Gastrocnemius medialis (tissue), 4 donors: ENCODE measurements around the gene GJB6.

Source experiments
- POLR2A ChIP-seq, 2 donors: fragments of 450-650 bp; IDR thresholded peaks; one replicate each; pipeline ENCODE4 v1.6.1; 2017; ENCODE audit warnings: antibody characterized with exemption in 2 of 2, mild to moderate bottlenecking in 2 of 2, moderate library complexity in 2 of 2
- TF ChIP-seq, protein P1 (sequence below), 5 experiments: fragments of 450-650 bp in 3 of 5; fragments of 200-600 bp in 2 of 5; sonication (generic) in 2 of 5; IDR thresholded peaks in 4 of 5; conservative IDR thresholded peaks in 1 of 5; 1 replicate in 4 of 5; 2 replicates in 1 of 5; pipeline ENCODE4 v1.5.1; 2016 to 2019; ENCODE audit warnings: antibody characterized with exemption in 5 of 5, mild to moderate bottlenecking in 3 of 5, moderate library complexity in 3 of 5

DNA sequence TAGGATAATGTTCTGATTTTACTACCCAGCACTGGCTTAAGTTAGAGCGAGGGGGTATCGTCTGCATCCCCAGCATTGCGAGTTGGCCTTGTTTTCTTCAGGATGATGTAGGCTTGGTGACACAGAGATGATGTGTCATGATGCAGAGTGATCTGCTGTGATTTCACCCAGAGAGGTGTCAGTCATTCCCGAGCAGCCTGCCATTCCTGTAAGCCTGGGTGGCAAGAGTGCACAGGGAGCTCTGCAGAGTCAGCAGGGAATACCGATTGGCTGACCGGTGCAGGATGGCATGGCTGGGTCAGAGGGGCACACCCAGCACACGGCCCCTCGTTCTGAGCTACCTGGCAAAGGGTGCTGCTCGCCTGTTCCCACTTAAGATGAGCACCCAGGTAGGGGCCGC, 15.8 kb upstream of the GJB6 start:
- TF ChIP-seq, protein P1, sequence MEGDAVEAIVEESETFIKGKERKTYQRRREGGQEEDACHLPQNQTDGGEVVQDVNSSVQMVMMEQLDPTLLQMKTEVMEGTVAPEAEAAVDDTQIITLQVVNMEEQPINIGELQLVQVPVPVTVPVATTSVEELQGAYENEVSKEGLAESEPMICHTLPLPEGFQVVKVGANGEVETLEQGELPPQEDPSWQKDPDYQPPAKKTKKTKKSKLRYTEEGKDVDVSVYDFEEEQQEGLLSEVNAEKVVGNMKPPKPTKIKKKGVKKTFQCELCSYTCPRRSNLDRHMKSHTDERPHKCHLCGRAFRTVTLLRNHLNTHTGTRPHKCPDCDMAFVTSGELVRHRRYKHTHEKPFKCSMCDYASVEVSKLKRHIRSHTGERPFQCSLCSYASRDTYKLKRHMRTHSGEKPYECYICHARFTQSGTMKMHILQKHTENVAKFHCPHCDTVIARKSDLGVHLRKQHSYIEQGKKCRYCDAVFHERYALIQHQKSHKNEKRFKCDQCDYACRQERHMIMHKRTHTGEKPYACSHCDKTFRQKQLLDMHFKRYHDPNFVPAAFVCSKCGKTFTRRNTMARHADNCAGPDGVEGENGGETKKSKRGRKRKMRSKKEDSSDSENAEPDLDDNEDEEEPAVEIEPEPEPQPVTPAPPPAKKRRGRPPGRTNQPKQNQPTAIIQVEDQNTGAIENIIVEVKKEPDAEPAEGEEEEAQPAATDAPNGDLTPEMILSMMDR (IDR thresholded peaks at IDR 0.05 in 4 of 5, conservative IDR thresholded peaks at IDR 0.05 in 1 of 5): no peak
- TF ChIP-seq POLR2A (IDR thresholded peaks at IDR 0.05): no peak
